ENCODE data around the gene OR52W1. TPM values are rescaled to one million over a fixed set of nuclear protein-coding genes. Genes with fewer than 3 reads are reported as not detected.

The OR52W1 gene
- total RNA-seq = not detected in 2 replicates

GRCh38 chr11:6199174-6199810, at the start of gene OR52W1:
OR52W1 (plus strand) TSS chr11:6199224; CDS start chr11:6199224, 0 bp downstream.

DNA sequence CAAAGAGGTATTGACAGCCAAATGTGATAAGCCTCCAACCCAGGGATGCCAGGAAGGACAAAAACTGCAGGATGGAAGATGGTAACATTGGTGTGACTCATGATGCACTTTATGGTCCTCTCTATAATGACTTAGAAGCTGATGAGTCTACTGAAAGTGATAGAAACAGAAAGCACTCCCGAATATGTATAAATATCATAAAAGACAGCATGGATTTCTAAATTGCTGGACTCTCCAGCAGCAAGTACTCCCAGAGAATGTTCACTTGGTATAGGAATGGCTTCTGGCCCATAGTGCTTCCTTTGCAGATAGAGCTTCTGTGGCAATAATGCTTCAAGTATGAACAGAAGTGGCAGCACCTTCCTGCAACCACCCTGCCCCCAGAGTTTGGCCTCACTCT, 28.8 kb upstream of the OR52W1 start, which contains the start of gene OR52B2:
Gene OR52B2, minus strand, starts transcription at position 101 of the 400 bp plus-strand sequence. Its CDS starts 0 bp downstream, at position 101.

DNA sequence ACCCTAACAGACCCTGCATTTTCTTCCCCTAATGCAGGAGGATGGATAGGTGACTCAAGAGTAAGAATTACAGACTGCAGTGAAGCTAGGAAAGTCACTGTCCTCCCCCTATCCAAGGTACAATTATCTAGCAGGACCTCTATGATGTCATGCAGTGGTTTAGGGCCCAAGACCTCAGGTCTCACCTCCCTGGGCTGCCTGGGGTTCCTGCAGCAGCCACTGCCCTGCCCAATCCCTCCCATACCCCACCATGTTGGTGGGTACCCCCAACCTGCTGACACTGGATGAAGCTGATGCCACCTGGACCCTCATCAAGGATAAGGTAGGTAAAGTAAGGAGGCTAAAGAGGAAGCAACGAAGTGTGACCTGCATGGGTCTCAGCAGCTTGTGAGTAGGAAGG, 6.3 kb downstream of the OR52W1 start, which contains the start of gene C11orf42:
Gene C11orf42, plus strand, starts transcription at position 192 of the 400 bp plus-strand sequence. Its CDS starts 59 bp downstream, at position 251.

DNA sequence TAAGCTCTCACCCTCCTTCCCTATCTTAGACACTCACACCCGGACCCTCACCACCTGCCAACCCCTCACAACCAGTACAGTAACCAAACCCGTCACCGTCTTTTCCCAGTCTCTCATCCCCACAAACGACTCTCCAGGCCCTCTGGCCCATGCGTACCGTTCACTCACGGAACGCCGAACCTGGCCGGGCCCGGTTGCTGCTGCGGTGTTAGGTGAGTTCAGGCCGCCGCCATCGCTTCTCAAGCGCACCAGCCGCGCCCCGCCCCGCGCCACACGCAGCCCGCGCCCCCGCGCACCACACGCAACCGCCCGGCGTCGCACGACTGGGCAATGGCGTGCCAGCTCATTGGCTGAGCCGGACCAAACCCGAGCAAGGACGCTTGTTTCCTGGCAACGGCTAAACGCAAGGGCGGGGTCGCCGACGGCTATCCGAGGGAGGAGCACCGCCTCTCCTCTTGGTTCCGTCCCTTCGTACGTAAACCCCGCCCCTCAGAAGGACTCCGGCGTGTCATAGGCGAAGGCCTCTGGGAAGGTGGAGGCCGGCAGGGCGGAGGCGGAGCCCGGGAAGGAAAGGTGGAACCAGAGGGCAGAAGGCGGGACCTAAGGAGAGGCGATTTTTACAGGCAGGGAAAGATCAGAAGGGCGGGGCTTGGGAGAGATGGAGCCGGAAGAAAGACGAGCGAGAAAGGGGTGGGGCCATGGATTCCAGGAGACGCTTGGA, 35.5 kb downstream of the OR52W1 start, which contains the start of gene FHIP1B:
Gene FHIP1B, minus strand, starts transcription at position 250 of the 721 bp plus-strand sequence. CDS start 10,120 bp downstream, outside the sequence.

DNA sequence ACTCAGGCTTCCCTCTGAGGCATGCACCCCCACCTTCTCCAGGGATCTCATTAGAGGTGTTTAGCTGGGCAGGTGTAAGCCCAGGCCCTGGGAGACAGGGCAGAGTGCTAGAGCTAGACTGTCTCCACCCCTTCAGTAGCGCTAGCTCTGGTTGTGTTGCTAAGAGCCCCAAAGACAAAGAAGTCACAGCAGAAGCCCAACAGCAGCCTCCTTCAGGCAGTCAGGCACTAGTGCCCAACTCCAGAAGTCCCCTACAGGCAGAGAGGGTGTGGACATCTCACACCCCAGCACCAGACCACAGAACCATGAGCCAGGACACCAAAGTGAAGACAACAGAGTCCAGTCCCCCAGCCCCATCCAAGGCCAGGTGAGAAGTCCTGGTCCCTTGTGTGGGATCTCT, 39.9 kb downstream of the OR52W1 start, which contains the start of gene CNGA4:
Gene CNGA4, plus strand, starts transcription at position 188 of the 400 bp plus-strand sequence. Its CDS starts 118 bp downstream, at position 306.

Other genes with a start within 250 kb of the OR52W1 start
- gene OR56A5, start 230.7 kb upstream of the OR52W1 start, total RNA-seq = not detected in 2 replicates
- not detected in 2 replicates for gene OR52L1, start 212.2 kb upstream of the OR52W1 start, total RNA-seq
- not detected in 2 replicates for gene OR56A4, start 192.3 kb upstream of the OR52W1 start, total RNA-seq
- not detected in 2 replicates for gene OR56A1, start 168.5 kb upstream of the OR52W1 start, total RNA-seq
- not detected in 2 replicates for gene OR56B4, start 91.5 kb upstream of the OR52W1 start, total RNA-seq
- not detected in 2 replicates for gene OR52B2, start 28.9 kb upstream of the OR52W1 start, total RNA-seq
- gene C11orf42, start 6.3 kb downstream of the OR52W1 start, total RNA-seq = not detected in 2 replicates
- gene FHIP1B, start 35.4 kb downstream of the OR52W1 start, total RNA-seq = 13.3 and 21.1 TPM in 2 replicates
- 0.07 and 0.17 TPM in 2 replicates for gene CNGA4, start 39.9 kb downstream of the OR52W1 start, total RNA-seq
- gene CCKBR, start 60.6 kb downstream of the OR52W1 start, total RNA-seq = not detected in 2 replicates
- 53.3 and 111 TPM in 2 replicates for gene CAVIN3, start 121.3 kb downstream of the OR52W1 start, total RNA-seq
- 91.4 and 111 TPM in 2 replicates for gene SMPD1, start 191.2 kb downstream of the OR52W1 start, total RNA-seq
- 41.9 and 50.6 TPM in 2 replicates for gene APBB1, start 219.9 kb downstream of the OR52W1 start, total RNA-seq
- gene HPX, start 241.8 kb downstream of the OR52W1 start, total RNA-seq = 0.78 and 0.92 TPM in 2 replicates

Measured in smooth muscle cell of the pulmonary artery (primary cell).